Measurements from ENCODE around the gene PLPP4.

Gene PLPP4

DNA sequence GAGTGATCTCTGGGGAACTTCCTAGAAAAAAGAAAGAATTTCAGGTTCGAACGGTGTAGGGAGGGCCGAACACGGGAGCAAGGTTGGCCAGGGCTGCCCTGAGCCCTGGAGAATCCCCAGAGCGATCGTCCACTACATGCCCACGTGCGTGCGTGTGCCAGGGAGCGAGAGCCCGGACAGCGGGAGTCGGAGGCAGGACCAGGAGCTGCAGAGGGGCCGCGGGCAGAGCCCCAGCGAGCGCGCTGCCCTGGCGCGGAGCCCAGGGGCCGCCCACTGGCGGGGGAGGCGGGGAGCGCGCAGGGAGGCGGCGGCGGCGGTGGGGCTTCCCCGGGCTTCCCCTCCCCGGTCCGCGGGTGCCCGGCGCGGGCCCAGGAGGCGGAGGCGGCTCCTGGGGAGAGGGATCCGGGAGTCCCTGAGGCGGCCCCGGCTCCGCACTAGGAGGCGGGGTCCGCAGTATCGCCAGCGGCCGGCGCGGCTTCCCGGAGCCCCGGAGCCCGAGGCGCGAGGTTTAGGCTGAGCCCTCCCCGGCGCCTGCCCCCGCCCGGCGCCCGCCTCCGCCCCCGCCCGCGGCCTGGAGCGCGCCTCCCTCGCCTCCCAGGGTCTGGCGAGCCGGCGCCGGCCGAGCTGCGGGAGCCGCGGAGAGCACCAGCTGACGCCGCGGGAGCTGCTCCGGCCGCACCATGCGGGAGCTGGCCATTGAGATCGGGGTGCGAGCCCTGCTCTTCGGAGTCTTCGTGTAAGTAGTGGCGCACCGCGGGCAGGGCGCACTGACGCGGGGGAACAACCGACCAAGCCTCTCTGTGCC, at the start of gene PLPP4:
PLPP4 (plus strand) TSS at position 602 of the 805 bp plus-strand sequence; CDS start at position 681, 79 bp downstream.
- no peak for DNase-seq

- no peak for DNase-seq
These were observed 47.2 kb upstream of the PLPP4 start for GRCh38 chr10:120409816-120410215.

DNA sequence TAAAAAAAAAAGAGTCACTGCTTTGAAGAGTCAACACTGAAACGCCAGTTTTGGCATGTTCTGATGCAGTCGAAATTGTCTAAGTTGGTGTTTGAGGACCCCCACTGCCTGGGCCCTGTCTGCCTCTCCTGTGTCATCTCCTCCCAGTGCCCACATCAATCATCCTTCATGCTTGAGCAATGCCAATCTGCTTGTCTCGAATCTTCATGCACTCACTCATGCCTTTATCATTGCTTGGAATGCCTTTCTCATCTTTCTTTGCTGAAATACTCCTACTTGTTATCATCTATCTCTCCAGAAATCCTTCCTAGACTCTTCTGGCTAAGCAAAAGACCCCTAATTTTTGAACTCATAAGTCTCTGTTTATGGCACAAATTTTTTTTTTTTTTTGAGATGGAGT, 42.1 kb upstream of the PLPP4 start:
- no peak for DNase-seq

DNA sequence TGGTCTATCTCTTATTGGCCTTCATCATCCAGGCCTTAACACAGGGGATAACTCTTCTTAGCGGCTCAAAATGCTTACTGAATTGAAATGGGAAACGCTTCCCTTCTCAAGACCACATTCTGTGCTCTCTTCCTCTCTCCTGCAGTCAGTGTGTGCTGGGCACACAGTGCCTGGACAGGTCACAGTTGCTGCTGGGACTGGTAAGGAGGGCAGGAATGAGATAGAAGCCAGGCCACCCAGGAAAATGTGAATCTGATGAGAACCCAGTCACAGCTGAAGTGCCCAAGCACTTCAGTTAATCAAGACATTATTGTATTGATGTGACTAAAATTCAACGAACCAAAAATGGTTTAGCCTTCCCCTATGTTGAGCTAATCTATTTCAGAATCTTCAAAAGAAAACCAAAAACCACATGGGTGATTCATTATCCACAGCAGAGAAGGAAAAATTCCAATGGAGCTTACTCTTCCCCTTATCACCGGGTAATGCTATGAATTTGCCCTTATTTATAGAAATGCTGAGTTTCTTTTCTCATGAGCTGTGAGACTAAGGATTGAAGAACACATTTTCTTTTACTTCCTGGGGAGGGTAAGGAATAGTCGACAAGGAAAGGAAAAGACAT, 41.2 kb upstream of the PLPP4 start:
- DNase-seq: no peak

DNA sequence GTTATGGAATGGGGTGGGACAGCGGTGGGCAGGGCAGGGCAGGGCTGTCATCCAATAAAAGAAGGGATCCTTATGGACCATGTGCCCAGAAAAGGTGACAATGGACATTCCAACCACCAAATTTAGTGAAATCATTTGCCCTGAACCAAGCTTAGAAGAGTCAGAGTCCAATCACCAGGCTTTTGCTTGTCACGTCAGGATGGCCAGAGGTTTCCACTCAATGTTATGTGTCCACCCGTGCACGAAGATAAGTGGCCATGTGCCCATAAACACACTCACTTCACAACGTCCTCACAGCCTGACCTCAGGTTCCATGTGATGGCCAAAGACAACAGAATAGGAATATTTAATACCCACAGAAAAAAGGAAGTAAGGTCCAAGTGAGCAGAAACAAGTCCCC, 36.6 kb upstream of the PLPP4 start:
- DNase-seq: no peak

DNA sequence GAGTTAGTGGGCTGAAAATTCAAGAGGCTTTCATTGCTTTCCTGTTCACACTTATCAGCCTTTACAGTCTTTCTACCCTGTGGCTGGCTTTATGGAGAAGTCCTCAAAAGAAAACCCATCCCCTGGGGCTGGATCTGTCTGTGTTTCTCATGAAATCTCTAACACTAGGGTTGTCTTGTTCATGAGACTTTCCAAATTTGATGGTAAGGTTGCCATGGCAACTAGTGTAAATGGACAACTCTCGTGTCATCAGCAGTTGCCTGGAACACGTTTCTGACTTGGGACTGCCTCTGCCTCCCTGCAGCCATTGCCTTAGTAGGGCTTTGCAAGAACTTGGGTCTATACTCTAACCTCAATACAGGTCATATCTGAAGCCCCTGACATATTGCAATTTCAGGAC, 35.8 kb upstream of the PLPP4 start:
- no peak for DNase-seq

- DNase-seq: no peak
These were observed 34.6 kb upstream of the PLPP4 start for GRCh38 chr10:120422457-120422856.

GRCh38 chr10:120423431-120424197, 33.4 kb upstream of the PLPP4 start:
- DNase-seq: no peak

DNA sequence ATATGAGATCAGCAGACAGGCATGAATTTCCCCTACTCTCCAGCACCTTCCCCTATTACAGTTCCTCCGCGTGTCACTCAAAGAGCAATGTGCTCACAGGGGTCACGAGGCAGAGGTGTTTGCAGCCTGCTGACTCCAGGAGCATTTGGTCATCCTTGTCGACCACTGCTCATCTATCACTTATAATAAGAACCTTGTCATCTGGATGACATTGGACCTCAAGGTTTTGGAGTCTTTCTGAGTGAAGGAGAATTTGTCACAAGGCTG, 32.9 kb upstream of the PLPP4 start:
- no peak for DNase-seq

DNA sequence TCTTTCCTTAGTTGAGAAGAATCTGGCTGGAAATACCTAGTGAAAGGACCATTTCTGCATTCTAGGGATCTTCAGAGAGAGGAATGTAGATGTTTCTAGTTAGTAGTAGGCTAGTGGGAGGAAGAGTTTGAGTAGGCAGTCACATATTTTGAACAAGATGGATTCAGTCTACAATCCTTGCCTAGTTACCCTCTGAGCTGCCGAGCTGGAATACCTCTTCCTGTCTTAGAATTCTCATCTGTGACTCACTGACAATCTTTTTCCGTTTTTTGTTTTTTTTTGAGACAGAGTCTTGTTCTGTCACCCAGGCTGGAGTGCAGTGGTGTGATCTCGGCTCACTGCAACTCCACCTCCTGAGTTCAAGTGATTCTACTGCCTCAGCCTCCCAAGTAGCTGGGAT, 30.7 kb upstream of the PLPP4 start:
- DNase-seq: no peak

- DNase-seq: no peak
These were observed 28.3 kb upstream of the PLPP4 start for GRCh38 chr10:120428754-120429153.

DNA sequence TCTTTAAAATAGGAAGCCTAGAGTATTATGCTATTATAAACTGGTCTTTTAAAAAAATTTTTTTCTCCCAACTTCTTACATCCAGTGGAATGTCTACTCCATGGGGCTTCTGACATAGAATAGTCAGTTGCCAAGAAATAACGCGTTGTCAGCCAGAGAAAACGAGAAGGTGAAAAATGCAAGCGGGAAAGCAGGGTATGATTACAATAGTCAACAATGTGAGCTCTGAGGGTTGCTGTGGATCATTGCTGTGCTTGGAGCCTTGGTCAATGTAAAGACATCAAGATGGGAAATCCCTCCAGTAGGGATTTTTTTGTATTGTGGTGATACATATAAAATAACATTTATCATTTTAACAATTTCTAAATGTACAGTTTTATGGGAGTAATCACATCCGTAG, 27.6 kb upstream of the PLPP4 start:
- no peak for DNase-seq

- DNase-seq: no peak
These were observed 25.8 kb upstream of the PLPP4 start for GRCh38 chr10:120431251-120431651.

DNA sequence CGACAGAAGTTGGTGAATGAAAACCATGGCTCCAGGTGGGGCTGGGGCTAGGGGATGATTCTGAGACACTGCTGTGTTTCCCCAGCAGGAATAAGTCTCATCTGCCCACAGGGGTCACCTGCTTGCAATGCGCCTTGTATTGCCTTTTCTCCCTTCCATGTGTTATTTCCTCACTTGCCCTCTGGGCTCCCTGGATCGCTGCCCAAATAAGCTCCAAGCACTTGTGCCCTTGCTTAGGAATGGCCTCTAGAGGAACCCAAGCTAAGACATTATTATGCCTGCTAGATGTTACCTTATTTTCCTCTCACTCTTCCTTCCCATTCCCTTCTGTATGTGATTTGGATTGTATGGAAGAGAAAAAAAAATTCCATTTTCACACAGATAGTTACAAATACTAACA, 24.8 kb upstream of the PLPP4 start:
- DNase-seq: no peak

GRCh38 chr10:120433141-120433540, 23.9 kb upstream of the PLPP4 start:
- no peak for DNase-seq

GRCh38 chr10:120436439-120437112, 20.5 kb upstream of the PLPP4 start:
- DNase-seq: no peak

DNA sequence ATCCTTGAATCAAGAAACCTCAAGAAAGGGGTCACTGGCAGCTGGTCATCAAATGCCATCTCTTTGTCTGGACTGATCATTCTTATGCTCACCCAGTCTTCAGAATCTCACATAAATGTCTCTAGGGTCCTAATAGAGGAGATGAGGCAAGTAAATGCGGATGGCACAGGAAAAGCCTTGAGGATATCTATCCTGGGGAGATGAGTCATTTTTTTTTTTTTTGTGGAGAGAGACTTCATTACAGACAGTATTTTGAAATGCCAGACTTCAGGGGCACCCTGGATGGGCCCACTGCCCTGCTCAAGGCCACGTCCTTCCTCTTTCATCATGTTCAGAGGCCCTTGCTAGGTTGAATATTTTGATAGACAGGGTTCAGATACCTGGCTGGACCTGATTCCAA, 19.5 kb upstream of the PLPP4 start:
- no peak for DNase-seq

DNA sequence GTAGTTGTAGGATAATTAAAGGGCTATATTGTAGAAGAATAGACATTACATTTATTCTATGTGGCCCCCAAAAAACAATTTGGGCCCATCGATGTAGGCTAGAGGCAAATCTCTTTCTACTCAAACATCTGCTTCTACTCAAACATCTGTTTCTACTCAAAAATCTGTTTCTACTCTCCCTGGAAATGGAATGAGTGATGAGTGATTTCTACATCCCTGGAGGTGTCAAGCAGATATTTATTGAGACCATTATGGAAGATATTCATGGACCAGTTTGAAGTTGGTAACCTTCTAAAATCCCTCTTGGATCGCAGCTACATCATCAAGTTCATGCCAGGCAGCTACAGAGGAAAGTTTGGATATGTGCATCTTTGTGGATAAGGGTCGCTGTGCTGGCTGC, 5.1 kb upstream of the PLPP4 start:
- no peak for DNase-seq

GRCh38 chr10:120453319-120453718, 3.7 kb upstream of the PLPP4 start:
- no peak for DNase-seq

DNA sequence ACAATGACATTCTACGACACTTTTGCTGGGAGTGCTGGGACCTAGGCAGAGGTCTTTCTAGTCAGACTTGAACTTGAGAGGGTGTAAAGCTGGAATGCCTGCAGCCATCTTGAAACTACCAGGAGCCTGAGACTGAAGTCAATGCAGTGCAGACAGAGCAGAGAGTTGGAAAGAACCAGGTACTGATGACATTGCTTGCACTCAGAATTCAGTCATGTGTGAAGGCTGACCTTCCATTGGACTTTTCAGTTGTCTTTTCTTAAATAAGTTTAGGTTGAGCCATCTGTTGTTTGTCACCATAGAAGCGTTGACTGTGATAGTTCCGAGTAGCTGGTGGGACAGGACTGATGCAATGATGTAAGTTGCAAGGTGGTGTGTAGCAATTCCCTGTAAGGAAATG, 3.1 kb upstream of the PLPP4 start:
- no peak for DNase-seq

- DNase-seq: no peak
These were observed 2.0 kb upstream of the PLPP4 start for GRCh38 chr10:120455004-120455403.

GRCh38 chr10:120455606-120456005, 1.4 kb upstream of the PLPP4 start:
- no peak for DNase-seq

GRCh38 chr10:120456143-120456625, 843 bp upstream of the PLPP4 start:
- DNase-seq: no peak
